HG02884 (cell line): ENCODE measurements around the gene LTBP2.

ENCODE experiments used
- ATAC-seq: cut with Tn5 transposase; IDR thresholded peaks from one replicate; pipeline ENCODE4 v1.9.1; 2021; ENCODE audit warnings: mild to moderate bottlenecking, moderate library complexity; ENCODE audit not compliant: unreplicated experiment

Gene LTBP2

GRCh38 chr14:74510959-74511409 is 101.1 kb downstream of the LTBP2 start:
- no peak for ATAC-seq

- no peak for ATAC-seq
Observed at GRCh38 chr14:74510223-74510931, 101.7 kb downstream of the LTBP2 start.

DNA sequence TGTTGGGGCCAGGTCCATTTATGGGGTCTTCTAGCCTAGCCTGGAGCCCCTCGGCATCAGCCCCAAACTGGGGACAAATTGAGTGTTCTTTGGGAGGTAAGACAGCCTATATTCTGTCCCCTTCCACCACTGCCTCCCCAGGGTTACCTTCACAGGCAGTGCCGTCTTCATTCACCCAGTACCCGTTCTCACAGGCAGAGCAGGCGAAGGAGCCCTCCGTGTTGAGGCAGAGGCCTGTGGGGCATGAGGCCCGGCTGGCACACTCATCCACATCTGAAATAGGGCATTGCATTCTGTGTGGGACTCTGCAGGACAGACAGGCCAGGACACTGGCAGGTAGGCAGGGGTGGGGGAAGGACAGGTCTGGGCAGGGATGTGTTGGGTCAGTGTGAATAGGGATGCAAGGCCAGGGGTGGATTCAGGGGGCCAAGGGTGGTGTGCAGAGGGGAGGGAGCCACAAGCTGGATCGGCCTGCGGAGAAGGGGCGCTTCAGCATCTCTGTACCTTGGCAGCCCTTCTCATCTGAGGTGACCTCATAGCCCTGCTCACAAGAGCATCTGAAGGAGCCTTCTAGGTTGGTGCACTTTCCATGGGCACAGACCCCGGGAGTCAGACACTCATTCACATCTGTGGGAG is 102.3 kb downstream of the LTBP2 start:
- ATAC-seq: no peak

GRCh38 chr14:74508844-74509428 is 103.1 kb downstream of the LTBP2 start:
- no peak for ATAC-seq

- ATAC-seq: no peak
Observed at GRCh38 chr14:74508292-74508731, 103.7 kb downstream of the LTBP2 start.

DNA sequence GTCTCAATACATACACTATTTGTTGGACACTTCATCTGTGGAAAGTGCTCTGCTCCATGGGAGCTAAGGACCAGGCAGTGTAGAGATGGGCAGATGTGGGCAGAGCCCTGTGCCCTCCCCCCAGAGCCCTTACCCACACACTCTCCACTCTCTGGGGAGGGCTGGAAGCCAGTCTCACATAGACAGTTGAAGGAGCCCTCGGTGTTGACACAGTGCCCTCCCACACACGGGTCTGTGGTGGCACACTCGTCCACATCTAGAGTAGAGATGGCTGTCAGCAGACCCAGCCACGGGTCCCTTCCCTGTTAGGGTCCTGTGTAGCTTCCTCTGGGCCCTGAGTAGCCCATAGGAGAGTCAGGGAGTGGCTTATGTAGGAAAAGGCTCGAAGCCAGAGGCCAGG is 104.2 kb downstream of the LTBP2 start:
- no peak for ATAC-seq

- no peak for ATAC-seq
Observed at GRCh38 chr14:74507085-74507484, 105.0 kb downstream of the LTBP2 start.

DNA sequence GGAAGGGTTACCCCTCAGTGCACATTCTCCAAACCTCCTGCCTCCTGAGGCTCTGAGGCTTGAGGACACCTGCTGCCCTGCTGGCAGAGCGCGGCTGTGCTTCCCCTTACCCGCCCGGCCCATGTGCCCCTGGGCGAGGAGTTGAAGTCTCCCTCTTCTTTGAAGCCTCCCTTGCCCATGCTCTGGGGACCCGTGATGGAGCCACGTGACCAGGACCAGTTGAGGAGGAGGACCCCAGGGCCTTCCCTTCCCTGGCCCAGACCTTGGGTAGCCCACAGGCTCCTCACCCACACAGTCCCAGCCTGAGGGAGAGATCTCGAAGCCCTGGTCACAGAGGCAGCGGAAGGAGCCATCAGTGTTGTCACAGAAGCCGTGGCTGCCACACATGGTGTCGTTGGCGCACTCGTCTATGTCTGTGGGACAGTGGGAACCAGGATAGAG is 105.6 kb downstream of the LTBP2 start:
- ATAC-seq: no peak

GRCh38 chr14:74505831-74506230 is 106.2 kb downstream of the LTBP2 start:
- ATAC-seq: no peak

DNA sequence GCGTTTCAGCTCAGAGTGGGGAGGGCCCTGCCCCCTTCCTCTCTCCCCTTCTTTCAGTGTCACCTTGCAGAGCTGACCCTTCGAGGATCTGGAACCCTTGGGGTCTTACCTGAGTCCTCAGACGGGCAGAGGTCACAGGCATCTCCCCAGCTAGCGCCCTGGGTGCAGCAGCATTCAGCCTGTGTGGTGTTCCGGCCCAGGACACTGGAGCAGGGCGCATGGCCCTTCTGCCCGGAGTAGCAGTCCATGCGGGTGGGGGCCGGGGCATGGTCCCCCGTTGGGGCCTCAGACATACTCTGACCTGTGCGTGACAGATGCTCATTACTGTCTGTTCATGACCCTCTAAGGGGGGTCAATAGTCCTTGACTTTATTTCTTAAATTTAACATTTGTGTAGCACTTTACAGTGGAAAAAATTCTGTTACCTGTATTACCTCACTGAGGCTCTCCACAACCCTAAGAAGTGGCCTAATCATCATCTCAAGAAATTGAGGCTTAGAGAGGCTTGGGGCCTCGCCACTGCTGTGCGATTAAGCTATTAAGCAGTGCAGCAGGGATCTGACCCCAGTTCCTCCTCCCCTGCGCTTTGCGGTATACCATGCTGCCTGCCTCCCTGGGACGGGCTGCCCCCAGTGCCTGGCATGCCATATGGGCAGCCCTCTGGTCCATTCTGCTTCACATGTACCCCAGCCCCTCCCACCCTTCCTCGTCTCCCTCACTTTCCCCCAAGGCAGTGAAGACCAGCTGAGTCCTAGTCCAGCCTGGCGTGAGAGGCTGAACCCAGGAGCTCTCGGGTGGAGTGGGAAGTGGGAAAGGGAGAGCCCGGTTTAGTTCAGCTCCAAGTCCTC is 106.9 kb downstream of the LTBP2 start:
- ATAC-seq: no peak

DNA sequence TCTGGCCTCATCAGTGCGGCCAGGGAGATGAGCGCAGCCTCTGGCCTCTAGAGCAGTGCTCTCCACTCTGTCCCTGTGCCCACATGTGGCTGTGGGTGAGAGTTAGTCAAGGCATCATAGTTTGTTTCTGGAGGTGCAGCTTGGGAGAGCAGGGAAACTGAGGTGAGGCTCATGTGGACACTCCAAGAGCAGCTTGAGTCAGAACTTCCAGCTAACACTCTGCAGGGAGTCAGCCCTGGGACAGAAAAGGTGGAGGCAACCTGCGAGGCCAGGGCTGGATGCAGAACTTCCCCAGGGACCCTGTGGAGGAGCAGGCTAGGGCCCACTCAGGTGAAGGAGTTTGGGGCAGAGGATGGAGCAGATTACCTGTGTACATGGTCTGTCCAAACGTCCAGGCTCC is 107.6 kb downstream of the LTBP2 start:
- ATAC-seq: no peak

- no peak for ATAC-seq
Observed at GRCh38 chr14:74503938-74504335, 108.1 kb downstream of the LTBP2 start.

DNA sequence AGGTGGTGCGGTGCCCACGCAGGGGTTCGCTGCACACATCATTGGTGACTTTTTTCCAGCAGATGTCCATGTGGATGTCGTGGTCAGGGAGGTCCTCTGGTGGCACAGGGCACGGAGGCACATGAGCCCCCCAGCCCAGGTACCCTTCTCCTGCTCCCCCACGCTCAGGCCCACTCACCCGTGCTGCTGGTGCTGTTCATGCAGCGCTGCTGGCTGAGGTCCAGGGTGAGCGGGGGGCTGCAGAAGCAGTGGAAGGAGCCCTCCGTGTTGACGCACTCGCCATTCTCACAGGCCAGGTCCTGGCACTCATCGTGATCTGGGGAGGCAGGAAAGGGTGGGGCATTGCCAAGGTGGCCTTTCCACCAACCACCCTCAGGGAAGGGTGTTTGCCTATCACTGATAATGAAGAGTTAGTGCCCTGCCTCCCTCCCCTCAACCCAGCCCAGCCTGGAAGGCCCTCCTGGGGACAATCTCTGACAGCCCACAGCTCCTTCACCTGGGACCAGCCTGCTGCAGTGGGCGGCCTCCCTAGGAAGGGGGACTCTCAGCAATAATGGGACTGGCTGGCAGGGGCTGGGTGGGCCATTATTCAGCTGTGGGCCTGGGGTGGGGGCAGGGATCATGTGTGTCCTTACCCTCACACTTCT is 108.6 kb downstream of the LTBP2 start:
- ATAC-seq: no peak

DNA sequence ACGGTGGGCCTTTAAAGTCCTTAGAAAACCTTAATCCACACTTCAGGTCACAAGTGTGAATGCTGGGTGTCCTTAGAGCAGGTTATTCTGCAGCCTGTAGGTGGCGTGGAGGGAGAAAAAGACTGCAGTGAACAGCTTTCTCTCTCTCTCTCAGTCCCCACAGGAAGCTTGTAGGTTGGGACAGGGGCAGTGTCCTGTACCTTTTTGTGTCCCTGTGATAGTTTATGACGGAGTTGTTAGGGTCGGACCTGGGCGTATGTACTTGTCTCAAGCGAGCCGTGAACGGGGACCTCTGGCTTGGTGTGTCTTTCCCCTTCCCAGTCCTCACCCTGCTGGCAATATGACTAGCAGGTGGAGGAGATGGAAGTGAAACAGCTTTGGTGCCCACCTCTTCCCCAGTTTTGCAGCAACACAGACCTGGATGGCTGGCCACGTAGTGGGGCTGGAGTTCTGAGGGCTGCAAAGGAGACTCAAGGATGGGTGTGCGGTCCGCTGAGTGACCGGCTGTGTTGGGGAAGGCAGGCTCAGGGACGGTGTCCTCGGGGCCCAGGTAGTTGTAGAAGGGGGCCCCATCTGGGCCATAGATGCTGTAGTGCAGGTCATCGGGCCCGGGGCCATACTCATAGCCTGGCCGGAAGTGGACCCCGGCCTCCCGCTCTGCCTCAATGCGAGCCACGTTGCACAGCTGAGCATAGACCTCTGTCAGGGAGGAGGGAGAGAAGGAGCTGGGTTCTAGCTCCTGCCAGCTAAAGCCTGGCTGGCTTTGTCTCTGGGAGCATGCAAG is 109.6 kb downstream of the LTBP2 start:
- no peak for ATAC-seq

DNA sequence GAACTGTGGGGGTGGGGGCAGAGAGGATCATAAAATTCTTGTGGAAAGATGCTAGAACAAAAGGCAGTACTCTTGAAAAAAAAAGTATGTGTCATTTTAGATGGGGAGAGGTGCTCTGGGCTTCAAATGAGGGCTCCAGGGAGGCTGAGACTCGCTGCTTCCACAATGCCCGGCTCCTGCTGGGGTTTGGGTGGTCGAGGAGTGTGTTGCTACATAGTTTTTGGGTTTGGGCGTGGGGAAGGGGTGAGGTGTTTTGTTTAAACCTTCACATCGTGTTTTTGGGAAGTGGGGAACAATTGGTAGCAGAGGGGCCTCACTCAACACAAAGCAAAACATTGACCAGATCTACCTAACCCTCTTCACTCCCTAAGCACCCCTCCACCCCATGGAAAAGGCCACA is 110.3 kb downstream of the LTBP2 start:
- no peak for ATAC-seq

- ATAC-seq: no peak
Observed at GRCh38 chr14:74501135-74501614, 110.9 kb downstream of the LTBP2 start.

- no peak for ATAC-seq
Observed at GRCh38 chr14:74500417-74501134, 111.5 kb downstream of the LTBP2 start.

DNA sequence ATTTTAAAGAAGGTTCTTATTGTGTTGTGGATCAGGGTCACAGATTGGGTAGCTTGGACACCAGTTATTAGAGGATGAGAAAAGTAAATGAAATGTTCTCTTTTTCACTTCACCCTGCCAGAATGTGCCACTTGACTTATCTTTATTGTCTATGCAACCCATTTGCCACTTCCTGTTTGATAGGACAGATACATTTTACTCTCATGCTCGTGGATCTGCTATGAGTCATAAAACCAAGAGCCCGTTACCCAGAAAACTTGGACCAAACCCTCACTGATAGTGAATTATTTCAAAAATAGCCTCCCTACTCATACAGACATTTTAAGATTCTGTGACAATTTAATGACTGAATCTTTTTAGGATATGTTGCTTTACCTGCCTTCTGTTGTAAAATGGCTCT is 116.7 kb downstream of the LTBP2 start:
- no peak for ATAC-seq
